HG03469 (cell line): Measurements from ENCODE around the gene MED12.

Source experiments
- ATAC-seq: cut with Tn5 transposase; IDR thresholded peaks from one replicate; pipeline ENCODE4 v1.9.1; 2021; ENCODE audit warnings: mild to moderate bottlenecking, moderate library complexity, moderate number of reproducible peaks; ENCODE audit not compliant: unreplicated experiment

Gene MED12

GRCh38 chrX:71118032-71118984 lies at the start of gene MED12:
MED12 (plus strand) TSS chrX:71118596; CDS start chrX:71118755, 159 bp downstream.
- ATAC-seq = peak; percentile 92

GRCh38 chrX:71070531-71070930 lies 47.9 kb upstream of the MED12 start:
- ATAC-seq = no peak

GRCh38 chrX:71081330-71082123 lies 36.9 kb upstream of the MED12 start:
- ATAC-seq = no peak

GRCh38 chrX:71082124-71082647 lies 36.2 kb upstream of the MED12 start:
- ATAC-seq = no peak

- ATAC-seq = no peak
These were observed 35.6 kb upstream of the MED12 start for GRCh38 chrX:71082822-71083221.

GRCh38 chrX:71085900-71086299 lies 32.5 kb upstream of the MED12 start:
- ATAC-seq = no peak

- no peak for ATAC-seq
These were observed 27.1 kb upstream of the MED12 start for GRCh38 chrX:71091263-71091662.

- no peak for ATAC-seq
These were observed 23.4 kb upstream of the MED12 start for GRCh38 chrX:71095033-71095432.

GRCh38 chrX:71095555-71095980 lies 22.8 kb upstream of the MED12 start, which contains the start of gene FOXO4:
FOXO4 (plus strand) TSS chrX:71095851; CDS start chrX:71096529, 678 bp downstream.
- peak; percentile 86 for ATAC-seq

GRCh38 chrX:71095981-71096759 lies 22.2 kb upstream of the MED12 start:
- ATAC-seq = no peak

GRCh38 chrX:71096760-71097032 lies 21.7 kb upstream of the MED12 start:
- no peak for ATAC-seq

- no peak for ATAC-seq
These were observed 20.1 kb upstream of the MED12 start for GRCh38 chrX:71098302-71098701.

- ATAC-seq = no peak
These were observed 19.4 kb upstream of the MED12 start for GRCh38 chrX:71098951-71099506.

- ATAC-seq = no peak
These were observed 18.7 kb upstream of the MED12 start for GRCh38 chrX:71099736-71100135.

- no peak for ATAC-seq
These were observed 17.6 kb upstream of the MED12 start for GRCh38 chrX:71100581-71101505.

GRCh38 chrX:71102292-71102691 lies 16.1 kb upstream of the MED12 start:
- ATAC-seq = no peak

- no peak for ATAC-seq
These were observed 15.0 kb upstream of the MED12 start for GRCh38 chrX:71103110-71103983.

GRCh38 chrX:71105628-71106027 lies 12.8 kb upstream of the MED12 start:
- ATAC-seq = no peak
